Activated CD8-positive, alpha-beta memory T cell treated with anti-CD3 and anti-CD28 coated beads for 1 hour (primary cell): Measurements from ENCODE around the gene TIMELESS.
"Not testable (repeated sequence)": the region's sequence is repeated elsewhere in the genome, so short reads cannot be mapped to it uniquely, and the experiment has no call there.

ENCODE experiments used
- DNase-seq, 2 donors: peaks; one replicate each; pipeline ENCODE4 v3.0.0-alpha.2; 2020; ENCODE audit warnings: low read depth in 1 of 2; ENCODE audit errors: extremely low read depth in 1 of 2

TIMELESS gene, protein sequence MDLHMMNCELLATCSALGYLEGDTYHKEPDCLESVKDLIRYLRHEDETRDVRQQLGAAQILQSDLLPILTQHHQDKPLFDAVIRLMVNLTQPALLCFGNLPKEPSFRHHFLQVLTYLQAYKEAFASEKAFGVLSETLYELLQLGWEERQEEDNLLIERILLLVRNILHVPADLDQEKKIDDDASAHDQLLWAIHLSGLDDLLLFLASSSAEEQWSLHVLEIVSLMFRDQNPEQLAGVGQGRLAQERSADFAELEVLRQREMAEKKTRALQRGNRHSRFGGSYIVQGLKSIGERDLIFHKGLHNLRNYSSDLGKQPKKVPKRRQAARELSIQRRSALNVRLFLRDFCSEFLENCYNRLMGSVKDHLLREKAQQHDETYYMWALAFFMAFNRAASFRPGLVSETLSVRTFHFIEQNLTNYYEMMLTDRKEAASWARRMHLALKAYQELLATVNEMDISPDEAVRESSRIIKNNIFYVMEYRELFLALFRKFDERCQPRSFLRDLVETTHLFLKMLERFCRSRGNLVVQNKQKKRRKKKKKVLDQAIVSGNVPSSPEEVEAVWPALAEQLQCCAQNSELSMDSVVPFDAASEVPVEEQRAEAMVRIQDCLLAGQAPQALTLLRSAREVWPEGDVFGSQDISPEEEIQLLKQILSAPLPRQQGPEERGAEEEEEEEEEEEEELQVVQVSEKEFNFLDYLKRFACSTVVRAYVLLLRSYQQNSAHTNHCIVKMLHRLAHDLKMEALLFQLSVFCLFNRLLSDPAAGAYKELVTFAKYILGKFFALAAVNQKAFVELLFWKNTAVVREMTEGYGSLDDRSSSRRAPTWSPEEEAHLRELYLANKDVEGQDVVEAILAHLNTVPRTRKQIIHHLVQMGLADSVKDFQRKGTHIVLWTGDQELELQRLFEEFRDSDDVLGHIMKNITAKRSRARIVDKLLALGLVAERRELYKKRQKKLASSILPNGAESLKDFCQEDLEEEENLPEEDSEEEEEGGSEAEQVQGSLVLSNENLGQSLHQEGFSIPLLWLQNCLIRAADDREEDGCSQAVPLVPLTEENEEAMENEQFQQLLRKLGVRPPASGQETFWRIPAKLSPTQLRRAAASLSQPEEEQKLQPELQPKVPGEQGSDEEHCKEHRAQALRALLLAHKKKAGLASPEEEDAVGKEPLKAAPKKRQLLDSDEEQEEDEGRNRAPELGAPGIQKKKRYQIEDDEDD

DNA sequence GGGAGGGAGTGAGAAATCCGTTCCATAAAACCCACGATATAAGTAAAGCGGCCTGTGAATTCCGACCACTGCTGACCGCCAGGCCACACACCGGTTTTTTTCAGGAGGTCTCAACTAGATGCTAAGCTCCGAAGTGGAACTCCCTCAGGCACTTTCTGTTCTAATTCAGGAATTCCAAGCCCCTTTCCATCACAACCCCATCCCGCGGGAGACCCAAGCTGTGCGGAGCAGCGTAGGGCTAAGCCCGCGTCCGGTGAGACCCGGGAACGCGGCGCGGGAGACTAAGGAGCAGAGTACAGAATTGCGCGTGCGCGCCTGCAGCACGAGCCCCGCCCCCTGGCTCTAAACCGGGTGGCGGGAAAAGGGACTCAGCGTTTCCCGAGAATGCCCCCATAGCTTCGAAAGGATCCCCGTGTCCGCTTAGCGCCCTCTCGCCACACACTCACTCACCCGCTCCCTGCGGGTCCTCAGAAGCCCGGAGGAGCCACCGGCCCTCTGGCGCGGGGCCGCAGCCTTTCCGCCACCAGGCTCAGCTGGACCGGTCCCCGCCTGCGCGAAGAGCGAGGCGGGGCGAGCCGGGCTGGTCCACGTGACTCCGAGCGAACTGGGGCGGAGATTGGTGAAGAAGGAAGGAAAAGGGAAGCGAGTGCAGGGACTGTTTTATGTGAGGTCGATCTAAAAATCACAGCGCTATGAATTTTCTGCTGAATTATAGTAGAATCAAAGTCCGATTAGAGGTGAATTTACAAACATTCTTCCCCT, at the start of gene TIMELESS:
TIMELESS (minus strand) TSS at position 567 of the 762 bp plus-strand sequence. CDS start 15,256 bp downstream, outside the sequence.
- DNase-seq: peak; percentile 57 to 69

DNA sequence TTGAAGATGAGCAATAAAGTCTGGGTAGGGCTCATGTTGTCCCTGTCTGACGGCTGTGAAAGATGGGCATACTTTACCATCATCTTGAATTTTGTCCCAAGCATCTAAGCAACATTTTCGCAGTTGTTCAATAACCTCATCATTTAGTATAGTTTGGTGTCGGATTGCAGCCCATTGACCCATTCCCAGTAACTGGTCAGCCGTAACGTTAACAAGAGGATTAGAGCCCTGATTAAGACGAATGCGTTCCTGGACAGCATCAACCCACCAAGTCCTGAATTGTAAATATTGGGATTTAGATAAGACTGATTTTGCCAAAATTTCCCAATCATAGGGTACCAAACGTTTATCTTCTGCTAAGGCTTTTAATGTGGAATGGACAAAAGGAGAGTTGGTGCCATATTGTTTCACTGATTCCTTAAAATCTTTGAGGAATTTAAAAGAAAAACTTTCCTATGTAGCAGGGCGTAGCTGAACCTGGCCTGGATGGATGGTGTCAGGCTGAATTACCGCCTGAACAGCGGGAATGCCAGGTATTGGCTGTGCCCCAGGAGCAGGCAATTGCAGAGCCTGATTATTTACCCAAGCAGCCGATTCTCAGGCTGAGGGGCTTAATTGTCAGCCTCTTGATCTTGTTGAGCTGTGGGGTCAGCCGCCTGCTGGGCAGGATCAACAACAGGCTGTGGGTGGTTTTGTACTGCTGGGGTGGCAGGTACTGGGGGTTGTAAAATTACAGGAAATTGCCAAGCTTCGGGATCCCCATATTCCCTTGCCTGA, 49.1 kb upstream of the TIMELESS start:
- not testable (repeated sequence) for DNase-seq

DNA sequence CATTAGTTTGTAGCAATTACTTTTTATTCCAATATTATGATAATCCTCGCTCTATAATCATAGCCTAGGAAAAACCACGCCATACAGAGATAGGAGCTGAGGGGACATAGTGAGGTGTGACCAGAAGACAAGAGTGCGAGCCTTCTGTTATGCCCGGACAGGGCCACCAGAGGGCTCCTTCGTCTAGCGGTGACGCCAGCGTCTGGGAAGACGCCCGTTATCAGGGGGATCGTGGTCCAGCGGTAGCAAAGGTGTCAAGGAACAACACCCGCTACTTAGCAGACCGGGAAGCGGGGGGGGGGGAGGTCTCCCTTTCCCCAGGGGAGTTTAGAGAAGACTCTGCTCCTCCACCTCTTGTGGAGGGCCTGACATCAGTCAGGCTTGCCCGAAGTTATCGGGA, 47.5 kb upstream of the TIMELESS start:
- DNase-seq: peak in 1 of 2 donors; percentile 50

DNA sequence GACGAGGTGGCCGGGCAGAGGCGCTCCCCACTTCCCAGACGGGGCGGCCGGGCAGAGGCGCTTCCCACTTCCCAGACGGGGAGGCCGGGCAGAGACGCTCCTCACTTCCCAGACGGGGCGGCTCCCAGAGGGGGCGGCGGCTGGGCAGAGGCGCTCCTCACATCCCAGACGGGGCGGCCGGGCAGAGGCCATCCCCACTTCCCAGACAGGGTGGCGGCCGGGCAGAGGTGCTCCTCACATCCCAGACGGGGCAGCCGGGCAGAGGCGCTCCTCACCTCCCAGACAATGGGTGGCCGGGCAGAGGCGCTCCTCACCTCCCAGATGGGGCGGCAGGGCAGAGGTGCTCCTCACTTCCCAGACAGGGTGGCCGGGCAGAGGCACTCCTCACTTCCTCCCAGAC, 45.3 kb upstream of the TIMELESS start:
- not testable (repeated sequence) for DNase-seq

DNA sequence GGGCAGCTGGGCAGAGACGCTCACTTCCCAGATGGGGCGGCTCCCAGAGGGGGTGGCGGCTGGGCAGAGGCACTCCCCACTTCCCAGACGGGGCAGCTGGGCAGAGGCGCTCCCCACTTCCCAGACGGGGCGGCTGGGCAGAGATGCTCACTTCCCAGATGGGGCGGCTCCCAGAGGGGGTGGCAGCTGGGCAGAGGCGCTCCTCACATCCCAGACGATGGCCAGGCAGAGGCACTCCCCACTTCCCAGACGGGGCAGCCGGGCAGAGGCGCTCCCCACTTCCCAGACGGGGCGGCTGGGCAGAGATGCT, 44.8 kb upstream of the TIMELESS start:
- DNase-seq: not testable (repeated sequence)

DNA sequence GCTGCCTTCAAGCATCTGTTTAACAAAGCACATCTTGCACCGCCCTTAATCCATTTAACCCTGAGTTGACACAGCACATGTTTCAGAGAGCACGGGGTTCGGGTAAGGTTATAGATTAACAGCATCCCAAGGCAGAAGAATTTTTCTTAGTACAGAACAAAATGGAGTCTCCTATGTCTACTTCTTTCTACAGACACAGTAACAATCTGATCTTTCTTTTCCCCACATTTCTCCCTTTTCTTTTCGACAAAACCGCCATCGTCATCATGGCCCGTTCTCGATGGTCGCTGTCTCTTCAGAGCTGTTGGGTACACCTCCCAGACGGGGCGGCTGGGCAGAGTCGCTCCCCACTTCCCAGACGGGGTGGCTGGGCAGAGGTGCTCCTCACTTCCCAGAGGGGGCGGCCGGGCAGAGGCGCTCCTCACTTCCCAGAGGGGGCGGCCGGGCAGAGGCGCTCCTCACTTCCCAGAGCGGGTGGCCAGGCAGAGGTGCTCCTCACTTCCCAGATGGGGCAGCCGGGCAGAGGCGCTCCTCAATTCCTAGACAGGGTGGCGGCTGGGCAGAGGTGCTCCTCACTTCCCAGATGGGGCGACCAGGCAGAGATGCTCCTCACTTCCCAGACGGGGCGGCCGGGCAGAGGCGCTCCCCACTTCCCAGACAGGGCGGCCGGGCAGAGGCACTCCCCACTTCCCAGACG, 44.3 kb upstream of the TIMELESS start:
- not testable (repeated sequence) for DNase-seq

DNA sequence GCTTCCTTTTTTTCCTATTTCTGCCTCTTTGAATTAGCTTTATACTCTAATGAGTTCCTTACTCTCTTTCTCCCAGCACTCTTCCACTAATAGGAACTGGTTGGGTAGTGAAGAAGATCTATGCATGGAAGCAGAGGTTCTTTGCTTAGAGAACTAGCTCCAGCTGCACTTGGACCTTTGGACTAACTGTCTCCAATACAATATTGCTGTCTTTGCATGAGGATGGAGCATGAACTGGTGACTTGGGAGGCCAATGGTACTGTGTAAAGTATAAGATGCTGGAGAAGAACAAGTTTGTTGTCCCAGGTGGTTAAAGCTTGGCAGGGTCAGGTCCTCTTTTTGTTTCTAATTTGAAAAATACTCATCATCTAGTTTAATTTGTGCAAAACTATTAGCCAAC, 41.1 kb upstream of the TIMELESS start:
- no peak for DNase-seq

DNA sequence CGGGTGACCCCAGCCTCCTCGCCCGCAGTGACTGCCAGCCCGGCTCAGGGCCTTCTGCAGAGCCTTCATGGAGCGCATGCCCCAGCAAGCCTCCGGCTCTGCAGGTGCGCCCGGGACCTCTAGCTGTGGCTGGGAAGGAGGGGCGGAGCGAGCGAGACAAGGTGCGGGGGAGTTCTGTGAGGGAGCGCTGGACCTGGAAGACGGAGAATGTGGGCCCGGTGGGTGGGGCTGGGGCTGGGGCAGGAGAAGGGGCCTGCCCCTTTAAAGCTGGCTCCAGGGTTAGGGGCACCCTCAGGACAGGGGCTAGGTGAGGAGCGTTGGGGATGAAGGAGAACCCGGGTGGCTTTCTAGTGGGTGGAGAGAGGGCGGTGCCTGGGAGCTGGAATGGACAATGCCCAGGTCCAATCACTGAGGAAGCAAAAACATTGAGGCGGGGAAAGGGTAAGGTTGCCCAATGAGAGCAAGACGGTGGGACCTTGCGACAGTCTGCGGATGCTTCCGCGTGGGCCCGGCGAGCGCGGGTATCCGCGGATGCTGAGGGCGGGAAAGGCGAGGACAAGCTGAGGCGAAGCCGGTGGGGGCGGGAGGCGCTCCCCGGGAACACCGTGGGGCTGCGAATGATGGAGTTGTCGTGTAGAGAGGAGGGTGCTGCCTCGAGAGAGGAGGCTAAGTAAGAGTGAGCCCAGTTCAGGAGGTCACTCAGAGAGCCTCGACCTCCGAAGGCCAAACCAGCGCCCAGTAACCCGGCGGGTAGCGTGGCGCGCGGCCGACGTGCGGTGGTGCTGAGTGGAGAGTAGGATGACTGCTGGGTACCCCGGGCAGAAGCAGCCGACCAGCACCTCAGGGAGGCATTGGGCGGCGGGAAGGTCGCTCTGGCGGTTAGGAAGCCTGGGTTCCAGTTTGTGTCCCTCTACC, 39.1 kb upstream of the TIMELESS start, which contains the start of gene GLS2:
GLS2 (minus strand) TSS at position 121 of the 915 bp plus-strand sequence; CDS start at position 78, 43 bp downstream.
- peak; percentile 44 to 52 for DNase-seq

DNA sequence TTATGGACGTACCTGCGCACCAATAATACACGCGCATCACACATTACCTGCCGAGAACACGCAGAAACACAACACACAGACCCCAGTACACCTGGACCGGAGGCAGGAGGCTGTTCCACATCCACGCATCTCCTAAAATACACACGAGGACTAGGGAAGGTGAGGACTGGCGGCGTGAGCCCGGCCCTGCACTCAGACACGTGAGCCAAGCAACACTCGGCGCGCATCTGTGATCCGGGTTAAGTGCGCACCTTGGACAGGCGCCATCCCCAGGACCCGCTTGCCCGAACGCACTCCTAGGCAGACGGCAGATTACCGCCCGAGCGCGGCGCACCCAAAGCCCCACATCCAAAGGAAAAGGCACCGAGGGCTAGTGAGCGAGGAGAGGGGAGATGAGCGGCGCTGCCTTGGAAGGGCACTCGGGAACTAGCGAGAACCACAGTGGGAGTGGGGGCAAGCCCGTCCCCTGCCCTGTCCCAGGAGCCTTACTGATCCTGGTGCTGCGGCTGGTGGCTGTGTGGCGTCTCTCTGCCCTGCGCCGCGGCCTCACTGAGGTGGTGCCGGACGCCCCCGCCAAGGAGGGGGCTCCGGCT, 38.3 kb upstream of the TIMELESS start:
- DNase-seq: no peak

DNA sequence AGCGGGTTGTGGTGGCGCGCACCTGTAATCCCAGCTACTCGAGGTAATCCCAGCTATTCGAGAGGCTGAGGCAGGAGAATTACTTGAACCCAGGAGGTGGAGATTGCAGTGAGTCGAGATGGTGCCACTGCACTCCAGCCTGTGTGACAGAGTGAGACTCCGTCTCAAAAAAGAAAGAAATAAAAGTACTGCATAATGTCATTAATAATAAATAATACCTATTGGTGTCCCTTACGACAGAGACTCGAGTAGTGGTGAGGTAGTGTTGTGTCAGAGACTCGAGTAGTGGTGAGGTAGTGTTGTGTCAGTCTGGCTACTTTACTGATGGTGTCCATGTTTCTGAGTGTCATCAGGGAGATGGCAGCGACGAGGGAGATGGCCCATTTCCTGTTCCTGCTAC, 37.5 kb upstream of the TIMELESS start:
- DNase-seq: no peak

DNA sequence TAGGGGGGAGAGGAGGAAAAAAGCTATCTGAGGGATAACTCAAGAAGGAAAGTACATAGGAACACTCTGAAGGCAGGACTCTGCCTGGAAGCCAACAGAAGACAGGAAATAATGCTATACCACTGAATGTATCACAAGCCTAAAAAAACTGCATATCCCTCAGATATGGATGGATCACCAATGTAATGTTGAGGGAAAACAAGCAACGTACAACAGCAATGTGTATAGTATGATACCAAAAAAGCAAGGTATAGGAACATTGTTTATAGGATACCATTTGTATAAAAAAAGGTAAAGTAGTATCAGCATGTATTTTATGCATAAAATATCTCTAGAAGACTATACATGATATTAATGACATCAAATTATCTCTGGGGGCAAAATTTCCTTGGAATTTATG, 35.3 kb upstream of the TIMELESS start:
- DNase-seq: no peak

DNA sequence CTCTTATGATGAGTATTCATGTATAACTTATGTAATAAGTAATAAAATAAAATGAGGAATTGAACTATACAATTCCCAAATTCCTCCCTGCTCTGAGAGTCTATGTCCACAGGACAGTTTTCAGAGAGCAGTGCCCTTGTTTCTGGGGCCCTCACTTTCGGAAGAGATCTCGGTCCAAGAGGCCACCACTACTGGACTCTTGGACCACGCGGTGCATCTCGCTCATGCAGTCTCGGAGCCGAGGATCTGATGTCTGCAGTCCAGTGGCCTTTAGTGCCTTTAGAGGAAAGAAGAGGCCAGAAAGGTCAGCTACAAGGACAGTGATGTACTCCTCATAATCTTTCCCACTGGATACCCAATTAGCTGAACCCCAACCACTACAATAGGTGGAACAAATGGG, 30.4 kb upstream of the TIMELESS start:
- no peak for DNase-seq

DNA sequence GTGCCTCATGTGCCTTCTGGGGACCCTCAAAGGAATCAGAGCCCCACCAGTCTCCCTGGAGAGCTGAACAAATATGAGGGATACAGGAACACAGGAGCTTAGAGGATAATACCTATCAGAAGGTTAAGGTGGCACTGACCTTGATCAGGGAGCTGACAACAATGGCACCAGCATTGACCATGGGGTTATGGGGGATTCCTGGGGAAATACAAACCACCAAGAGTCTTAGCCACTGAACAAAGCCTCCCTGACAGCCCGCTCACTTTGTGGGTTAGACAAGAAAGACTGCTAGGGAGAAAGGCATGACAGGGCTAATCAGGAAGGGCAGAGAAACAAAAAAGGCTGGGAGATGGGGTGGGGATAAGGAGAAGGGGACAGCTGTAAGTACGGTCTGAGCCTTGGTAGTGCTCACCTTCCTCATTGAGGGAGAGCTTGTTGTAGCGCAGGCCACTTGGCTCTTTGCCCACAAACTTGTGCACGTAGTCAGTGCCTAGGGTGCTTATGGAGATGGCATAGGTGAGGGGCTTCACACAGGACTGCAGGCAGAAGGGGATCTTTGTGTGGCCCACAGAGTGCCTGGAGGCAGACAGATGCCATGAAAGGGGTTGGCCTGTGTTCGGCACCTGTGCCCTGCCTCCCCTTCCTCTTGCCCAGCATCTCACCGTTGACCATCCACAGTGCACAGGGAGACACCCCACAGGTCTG, 28.4 kb upstream of the TIMELESS start:
- DNase-seq: no peak

DNA sequence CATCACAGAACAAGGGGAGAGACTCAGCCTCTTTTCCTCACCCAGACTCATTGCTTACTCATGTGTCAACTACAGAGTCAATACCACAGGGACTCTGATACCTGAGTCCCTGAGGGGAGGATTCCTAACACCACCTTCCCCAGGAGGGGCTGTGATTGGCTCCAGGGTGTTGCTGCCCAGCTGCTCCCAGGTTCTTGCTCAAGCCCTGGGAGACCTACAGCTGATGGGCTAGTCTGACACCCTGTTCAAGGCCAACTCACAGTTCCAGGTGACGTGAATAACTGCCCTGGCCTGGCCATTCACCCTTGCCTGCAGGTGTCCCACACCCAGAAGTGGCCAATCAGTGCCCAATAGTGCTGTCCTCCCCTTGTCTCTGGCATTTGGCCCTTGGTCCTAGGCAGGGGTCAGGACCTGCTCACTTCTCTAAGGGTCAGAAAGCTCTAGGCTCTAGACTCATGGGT, 27.8 kb upstream of the TIMELESS start:
- no peak for DNase-seq

DNA sequence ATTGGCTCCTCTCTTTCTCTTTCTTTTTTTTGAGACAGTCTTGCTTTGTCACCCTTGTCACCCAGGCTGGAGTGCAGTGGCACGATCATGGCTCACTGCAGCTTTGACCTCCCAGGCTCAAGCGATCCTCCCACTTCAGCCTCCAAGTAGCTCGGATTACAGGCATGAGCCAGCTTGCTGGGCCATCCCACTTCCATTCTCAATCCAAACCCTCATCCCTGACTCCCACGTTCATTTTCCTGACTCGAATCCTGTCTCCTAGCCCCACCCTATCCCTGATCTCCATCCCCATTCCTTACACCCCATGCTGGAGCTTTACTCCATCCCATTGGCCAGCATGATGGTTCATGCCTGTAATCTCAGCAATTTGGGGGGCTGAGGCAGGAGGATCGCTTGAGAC, 26.9 kb upstream of the TIMELESS start:
- no peak for DNase-seq

DNA sequence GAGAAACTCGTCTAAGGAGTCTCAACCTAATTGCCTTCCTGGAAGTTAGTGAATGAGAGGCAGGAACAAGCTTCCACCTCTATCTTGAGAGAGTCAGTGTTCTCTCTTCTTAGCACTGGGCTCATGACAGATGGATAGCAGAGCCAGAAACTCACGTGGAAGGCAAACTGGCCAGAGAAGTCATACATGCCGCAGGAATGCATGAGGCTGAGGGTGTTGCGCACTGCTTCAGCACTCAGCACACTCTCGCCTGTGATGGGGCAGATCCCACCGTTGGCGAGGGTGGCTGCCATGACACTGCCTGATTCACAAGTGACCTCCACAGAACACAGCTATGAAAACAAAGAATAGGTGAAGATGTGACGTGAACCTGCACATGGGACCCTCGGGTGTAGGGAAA, 25.2 kb upstream of the TIMELESS start:
- DNase-seq: no peak
